H54 (cell line): ENCODE measurements around the gene MYH9.
A peak's percentile ranks its signal among the peaks of the same experiment; 100 is the strongest.
"Not testable (repeated sequence)": the region's sequence is repeated elsewhere in the genome, so short reads cannot be mapped to it uniquely, and the experiment has no call there.

ENCODE experiments used
- DNase-seq: peaks from one replicate; pipeline ENCODE4 v3.0.0; 2011; ENCODE audit warnings: low spot score, mixed read lengths; ENCODE audit not compliant: insufficient read length
- FAIRE-seq: peaks from 3 replicates; lab custom pipeline; 2011; peaks lifted over from hg19 to GRCh38; lab: Jason Lieb, UNC
- POLR2A ChIP-seq: IDR thresholded peaks from 2 replicates; pipeline ENCODE4 v1.6.1; 2011; ENCODE audit warnings: low read depth, mild to moderate bottlenecking, low read length

MYH9 gene

DNA sequence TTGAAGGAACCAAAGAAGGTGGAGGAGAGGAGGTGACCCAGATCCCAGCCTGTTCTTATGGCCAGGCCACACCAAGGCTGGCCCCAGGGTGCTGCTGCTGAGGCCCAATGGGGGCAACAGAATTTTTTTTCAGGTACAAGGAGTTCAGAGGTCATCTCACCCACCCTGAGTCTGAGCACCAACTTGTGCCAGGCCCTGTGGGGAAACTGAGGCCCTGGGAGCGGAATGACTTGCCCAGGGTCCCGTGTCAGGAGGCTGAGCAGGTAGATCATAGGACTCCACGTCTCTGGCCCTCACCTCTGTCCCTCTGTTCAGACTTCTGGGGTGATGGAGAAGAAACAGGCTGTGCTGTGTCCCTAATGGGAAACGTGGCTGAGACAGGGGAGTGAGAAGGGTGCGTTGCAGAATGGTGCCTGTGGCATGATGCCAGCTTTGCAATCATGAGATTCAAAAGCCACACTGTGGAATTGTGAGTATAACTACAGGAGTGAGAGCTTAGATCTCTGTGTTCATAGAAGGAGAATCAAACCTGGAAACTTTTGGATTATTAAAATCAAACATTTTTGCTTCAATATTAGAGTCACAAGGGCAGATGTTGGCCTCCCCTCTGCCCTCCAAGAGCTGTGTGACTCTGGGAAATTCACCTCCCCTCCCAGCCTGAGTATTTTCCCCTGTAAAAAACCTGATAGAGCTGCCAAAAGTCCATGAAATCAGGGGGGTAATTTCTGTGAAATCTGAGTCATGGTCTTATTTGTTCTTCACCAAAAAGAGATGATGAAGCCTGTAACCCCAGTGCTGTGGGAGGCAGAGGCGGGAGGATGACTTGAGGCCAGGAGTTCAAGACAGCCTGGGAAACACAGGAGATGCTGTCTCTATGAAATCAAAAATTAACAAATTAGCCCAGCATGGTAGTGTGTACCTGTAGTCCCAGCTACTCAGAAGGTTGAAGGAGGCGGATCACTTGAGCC lies 134.0 kb downstream of the MYH9 start:
- FAIRE-seq (no peak), DNase-seq (no peak)
- no peak for TF ChIP-seq POLR2A

DNA sequence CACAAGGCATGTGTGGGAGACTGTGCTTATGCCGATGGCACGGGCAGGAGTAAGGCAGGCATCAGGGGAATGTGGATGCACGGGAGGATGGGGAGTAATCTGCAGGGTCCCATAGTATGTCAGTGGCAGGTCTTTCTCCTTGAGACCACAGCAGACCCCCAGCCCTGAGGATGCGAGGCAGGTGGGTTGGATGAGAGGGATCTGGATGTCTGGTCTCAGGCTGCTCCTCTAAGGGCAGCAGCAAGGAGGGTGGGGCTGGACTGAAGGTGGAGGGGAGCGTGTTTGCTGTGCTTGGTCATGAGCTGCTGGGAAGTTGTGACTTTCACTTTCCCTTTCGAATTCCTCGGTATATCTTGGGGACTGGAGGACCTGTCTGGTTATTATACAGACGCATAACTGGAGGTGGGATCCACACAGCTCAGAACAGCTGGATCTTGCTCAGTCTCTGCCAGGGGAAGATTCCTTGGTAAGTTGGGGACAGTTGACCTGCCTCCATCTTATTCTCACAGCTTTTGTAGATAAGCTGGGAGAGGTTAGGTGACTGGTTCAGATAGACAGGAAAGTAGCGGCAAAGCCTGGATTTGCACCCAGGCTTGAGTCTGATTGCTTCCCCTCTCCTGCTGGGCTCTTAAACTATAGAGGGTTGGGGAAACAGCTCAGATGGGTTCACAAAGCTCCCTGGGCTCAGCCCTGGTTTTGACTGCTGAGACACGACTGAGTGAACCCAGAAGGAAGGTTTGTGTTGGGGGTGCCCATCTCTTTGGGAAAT lies 134.8 kb downstream of the MYH9 start, which contains the start of gene APOL1:
Gene APOL1 (plus strand): TSS at position 380 of the 769 bp plus-strand sequence. CDS start 1,823 bp downstream, outside the sequence.
- FAIRE-seq: peak; percentile 88
- TF ChIP-seq POLR2A: 0 out of 2 replicates have a peak, but pooled peaks have one; percentile 13
- DNase-seq: peak; percentile 24

DNA sequence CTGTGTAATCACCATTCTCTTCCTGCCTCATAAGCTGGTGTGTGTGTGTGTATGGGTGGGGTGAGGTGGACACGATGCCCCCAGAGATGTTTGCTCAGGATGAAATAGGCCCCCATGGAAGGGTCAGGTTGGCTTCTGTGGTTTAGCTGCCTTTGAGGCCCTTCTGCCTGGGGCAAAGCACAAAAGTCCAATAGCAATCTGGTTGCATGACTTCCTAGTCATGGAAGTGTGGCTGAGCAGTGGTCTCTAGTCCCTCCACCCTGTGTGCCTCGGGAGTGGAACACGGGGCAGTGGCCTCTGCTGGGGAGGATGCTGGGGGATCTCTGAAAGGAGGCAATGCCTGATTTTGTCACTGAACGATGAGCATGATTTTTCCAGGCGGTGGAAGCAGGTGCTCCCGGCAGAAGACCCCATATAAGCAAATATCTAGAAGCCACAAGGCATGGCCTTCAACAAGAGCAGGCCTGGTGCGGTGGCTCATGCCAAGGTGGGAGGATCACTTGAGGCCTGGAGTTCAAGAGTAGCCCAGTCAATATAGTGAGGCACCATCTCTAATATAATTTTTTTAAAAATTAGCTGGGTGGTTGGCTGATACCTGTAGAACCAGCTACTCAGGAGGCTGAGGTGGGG lies 135.7 kb downstream of the MYH9 start:
- FAIRE-seq: not testable (repeated sequence)

DNA sequence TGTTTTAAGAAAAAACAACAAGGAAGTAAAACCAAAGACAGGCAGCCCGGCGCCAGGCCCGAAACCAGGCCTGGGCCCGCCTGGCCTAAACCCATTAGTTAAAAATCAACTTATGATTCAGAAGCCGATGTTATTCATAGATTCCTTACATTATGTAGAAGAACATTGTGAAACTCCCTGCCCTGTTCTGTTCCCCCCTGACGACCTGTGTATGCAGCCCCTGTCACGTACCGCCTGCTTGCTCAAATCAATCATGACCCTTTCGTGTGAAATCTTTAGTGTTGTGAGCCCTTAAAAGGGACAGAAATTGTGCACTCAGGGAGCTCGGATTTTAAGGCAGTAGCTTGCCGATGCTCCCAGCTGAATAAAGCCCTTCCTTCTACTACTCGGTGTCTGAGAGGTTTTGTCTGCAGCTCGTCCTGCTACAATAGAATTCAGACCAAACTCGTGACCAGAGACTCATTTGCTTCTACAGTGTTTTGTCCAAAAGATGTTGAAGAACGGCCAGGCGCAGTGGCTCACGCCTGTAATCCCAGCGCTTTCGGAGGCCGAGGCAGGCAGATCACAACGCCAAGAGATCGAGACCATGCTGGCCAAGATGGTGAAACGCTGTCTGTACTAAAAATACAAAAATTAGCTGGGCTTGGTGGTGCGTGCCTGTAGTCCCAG lies 137.3 kb downstream of the MYH9 start:
- FAIRE-seq, DNase-seq: not testable (repeated sequence)

More for the DNA sequence above, 135.7 kb downstream of the MYH9 start:
- not testable (repeated sequence) for DNase-seq

DNA sequence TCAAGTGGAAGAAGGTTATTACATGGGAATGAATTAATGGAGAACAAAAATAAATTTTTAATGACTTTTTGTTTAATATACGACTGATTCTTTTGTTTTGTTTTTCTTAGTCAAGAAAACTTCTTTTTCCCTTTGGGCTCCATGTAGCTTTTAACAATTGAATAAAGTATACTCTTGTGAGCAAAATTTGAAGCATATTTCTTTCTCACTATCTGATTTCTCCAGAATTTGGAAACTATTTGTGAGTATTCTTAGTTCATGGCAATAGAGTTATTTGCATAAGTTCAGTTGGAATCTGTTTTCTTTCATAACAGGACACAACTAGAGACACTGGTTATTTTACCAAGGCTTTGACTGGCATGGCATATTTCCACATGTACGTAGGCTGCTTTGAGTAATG lies 138.6 kb downstream of the MYH9 start:
- DNase-seq: no peak
- FAIRE-seq: no peak
- no peak for TF ChIP-seq POLR2A

DNA sequence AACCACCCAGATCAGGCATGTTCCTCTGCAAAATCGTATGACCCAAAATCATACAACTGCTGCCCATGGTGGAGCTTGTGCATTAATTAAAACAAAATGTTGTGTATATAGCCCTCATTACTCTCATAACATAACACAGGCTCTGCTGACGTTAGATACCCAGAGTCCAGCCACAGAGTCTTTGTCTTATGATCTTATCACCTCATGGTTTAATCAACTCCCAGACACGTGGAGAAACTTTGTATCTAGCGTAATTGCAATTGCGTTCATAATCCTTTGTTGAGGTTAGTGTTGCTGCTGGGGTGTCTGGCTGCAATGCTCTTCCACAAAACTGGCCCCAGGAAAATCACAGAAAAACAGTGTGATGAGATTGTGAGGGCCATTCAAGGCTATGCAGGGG lies 139.8 kb downstream of the MYH9 start:
- TF ChIP-seq POLR2A: no peak
- DNase-seq (no peak), FAIRE-seq (no peak)

DNA sequence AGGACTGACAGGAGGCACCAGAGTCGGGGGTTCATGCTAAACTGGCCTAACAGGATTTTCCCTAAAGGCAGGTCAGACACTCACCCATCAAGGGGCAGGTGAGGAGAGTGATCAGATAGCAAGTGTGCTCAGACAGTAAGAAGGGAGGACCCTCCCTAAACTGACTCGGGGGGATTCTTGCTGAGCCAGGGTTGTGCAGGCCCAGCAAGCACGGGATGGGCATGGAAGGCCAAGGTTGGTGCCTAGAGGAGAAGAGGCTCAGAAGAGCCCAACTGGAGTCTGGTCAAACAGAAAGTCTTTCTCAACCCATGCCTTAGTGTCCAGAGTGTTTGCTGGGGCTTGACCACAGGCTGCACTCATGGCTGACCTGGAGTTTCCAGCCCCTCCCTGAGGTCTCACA lies 141.0 kb downstream of the MYH9 start:
- DNase-seq: no peak
- TF ChIP-seq POLR2A: no peak
- FAIRE-seq: no peak

DNA sequence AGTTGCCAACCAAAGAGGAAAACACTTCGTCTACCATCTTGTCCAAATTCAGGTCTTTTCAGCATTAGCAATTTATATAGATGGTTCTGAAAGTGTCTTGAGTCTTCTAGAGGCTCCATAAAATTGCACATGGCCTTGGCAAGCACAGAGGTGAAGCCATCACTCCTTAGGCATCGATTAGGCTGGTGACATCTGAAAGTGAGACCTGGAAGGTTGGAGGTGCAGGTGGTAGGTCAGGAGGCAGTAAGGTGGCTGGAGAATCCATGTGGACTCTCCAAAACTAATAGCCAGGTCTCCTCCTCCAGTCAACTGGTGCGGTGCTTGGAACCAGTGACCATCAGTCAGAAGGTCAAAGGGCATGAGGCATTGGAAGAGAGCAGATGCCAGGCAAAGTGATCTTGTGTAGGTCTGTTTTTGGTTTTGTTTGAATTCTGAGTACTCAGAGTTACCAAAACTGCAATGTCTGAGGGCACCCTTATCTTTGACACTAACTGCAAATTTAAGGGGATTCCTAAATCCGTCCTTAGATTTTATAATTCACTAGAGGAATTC lies 141.9 kb downstream of the MYH9 start:
- no peak for FAIRE-seq
- no peak for DNase-seq
- no peak for TF ChIP-seq POLR2A

DNA sequence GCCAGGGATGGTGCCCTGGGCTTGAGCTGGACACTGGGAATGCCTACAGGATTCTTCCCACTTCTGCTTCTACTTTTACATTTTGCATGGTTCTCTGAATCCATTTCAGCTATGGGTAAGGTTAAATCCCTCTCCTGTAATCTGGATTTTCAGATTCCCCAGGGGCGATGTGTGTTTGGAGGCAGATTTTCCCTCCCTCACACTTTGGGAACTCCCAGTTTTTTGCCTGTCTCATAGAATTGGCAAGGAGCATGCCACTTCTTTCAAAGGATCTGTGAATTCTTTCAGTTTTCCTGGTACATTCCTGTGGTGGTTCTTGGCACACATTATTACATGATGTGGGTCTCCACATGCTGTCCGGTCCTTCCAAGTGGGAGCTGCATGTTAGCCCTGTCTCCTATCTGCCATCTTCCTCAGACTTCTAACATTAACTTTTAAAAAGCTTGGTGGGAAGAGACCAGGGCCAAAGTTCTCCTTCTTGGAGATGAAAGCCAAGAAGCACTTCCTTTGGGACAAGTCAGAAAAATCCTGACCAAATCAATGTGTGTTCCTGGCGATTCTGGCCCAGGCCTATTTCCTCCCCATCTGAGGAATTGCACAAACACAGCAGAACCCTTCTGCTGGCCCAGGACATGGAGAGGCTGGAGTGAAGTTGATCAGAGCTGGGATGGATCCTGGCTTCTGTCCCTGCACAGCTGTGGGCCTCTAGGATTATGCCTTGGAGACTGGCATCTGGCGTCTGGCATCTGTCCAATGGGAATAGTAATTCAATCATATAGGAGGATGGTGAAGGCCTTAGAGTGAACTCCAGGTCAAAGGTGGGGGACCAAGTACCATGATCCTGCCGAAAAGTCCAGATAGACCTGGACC lies 143.0 kb downstream of the MYH9 start:
- TF ChIP-seq POLR2A: no peak
- DNase-seq (no peak), FAIRE-seq (no peak)

DNA sequence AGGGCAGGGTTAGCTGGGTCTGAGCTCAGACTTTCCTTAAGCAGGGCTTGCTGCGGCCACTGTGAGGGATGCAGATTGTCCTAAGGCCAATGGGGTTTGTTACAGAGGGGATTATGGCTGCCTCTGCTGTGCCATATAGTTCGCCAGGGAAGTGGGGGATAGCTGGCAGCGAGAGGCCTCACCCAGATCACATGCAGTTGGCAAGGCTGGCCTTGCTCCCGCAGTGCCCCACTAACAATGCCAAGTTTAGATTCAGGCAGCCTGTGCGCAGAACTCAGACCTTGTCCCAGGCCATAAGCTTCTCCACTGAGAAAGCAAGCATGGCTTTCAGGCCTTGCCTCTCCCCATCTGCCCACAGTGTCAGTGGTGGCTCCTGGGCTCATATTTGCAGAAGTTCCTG lies 143.8 kb downstream of the MYH9 start:
- FAIRE-seq: no peak
- DNase-seq: no peak
- no peak for TF ChIP-seq POLR2A

DNA sequence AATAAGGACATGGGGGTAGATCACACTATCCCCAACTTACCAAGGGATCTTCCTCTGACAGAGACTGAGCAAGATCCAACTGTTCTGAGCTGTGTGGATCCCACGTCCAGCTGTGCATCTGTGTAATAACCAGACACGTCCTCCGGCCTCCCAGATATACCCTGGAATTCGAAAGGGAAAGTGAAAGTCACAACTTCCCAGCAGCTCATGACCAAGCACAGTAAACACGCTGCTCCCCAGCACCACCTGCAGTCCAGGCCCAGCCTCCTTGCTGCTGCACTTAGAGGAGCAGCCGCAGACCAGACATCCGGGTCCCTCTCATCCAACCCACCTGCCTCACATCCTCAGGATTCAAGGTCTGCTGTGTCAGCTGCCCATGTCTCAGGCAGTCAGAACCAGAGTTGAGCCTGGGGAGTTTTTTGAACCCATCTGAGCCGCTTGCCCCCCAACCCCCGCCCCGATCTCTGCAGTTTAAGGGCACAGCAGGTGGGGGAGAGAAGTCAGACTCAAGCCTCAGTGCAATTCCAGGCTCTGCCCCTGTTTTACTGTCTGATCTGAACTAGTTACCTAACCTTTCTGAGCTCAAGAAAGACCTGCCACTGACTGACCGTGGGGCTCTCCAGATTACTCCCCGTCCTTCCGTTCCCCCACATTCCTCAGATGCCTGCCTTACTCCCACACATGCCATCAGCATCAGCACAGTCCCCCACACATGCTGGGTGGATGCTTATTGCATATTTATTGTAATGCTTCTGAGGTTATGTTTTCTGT lies 148.2 kb downstream of the MYH9 start, which contains the start of gene APOL2:
Gene APOL2 (minus strand): TSS at position 127 of the 771 bp plus-strand sequence. CDS start 6,365 bp downstream, outside the sequence.
- TF ChIP-seq POLR2A: no peak
- peak; percentile 88 for FAIRE-seq

DNA sequence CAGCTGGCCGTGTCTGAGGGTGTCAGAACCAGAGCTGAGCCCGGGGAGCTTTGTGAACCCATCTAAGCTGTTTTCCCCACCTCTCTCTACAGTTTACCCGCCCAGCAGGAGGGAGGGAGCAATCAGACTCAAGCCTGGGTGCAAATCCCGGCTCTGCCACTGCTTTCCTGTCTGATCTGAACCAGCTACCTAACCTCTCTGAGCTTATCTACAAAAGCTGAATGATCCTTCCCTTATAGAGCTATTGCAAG lies 148.7 kb downstream of the MYH9 start:
- no peak for DNase-seq
- no peak for TF ChIP-seq POLR2A
- FAIRE-seq: no peak

More for the DNA sequence above, 148.2 kb downstream of the MYH9 start, which contains the start of gene APOL2:
- peak; percentile 64 for DNase-seq
